Lower leg skin (tissue), 4 donors: ENCODE measurements around the gene AKTIP. TPM values are rescaled to one million over a fixed set of nuclear protein-coding genes. Genes with fewer than 3 reads are reported as not detected.

Source experiments
- DNase-seq, 2 donors: peaks; one replicate each; pipeline ENCODE4 v3.0.0-alpha.2; 2019; ENCODE audit warnings: low spot score in 2 of 2
- H3K4me3 ChIP-seq: fragments of 200-600 bp; sonication (generic); 2 replicates; pipeline ENCODE4 v1.5.1; 2017; ENCODE audit warnings: mild to moderate bottlenecking, low read depth; ENCODE audit not compliant: poor library complexity, severe bottlenecking
- CTCF ChIP-seq, 3 donors: fragments of 450-650 bp; IDR thresholded peaks; one replicate each; pipeline ENCODE4 v1.5.1; 2016; ENCODE audit warnings: antibody characterized with exemption in 3 of 3, mild to moderate bottlenecking in 3 of 3, moderate library complexity in 2 of 3
- POLR2A ChIP-seq, 2 donors: fragments of 450-650 bp; IDR thresholded peaks; one replicate each; pipeline ENCODE4 v1.6.1; 2016 to 2017; ENCODE audit warnings: antibody characterized with exemption in 2 of 2, mild to moderate bottlenecking in 1 of 2, moderate library complexity in 1 of 2
- WGBS, 2 donors: methylation state at CpG; one replicate each; pipeline ENCODE4 v1.1.5; 2018; 5-methylcytosine and 5-hydroxymethylcytosine counted together
- intact Hi-C: fragments of 100-400 bp; cut with DNase I; formaldehyde crosslinking; loops from one replicate; pipeline ENCODE4 v1.15.0; 2023; ENCODE audit warnings: low total_unique reads
- total RNA-seq, 4 donors: library from RNA; depleted of rRNA; stranded (reverse); fragments of >200 nt; gene quantifications; one replicate each; pipeline ENCODE4 v1.1.0, GENCODE V29; 2016

AKTIP gene
- total RNA-seq, 4 donors from 2014 or later: 30.9 to 90.9 (median 59.9) TPM

- 1% methylated on average over 23 to 27 of the region's 46 CpGs for WGBS, 2 donors
- TF ChIP-seq CTCF (IDR thresholded peaks at IDR 0.05) (no peak), POLR2A (IDR thresholded peaks at IDR 0.05) (no peak)
- intact Hi-C loops: loop anchor here (10.0 kb wide), 1 partner anchor 449 kb away; the partner anchor contains the start of genes CHD9 and CHD9NB
- DNase-seq: peak; percentile 100
- H3K4me3 ChIP-seq: no peak overlapping the region
These were observed 388 bp upstream of the AKTIP start for GRCh38 chr16:53503270-53503923.

GRCh38 chr16:53501216-53501859 is 1.7 kb downstream of the AKTIP start:
- DNase-seq: no peak
- WGBS, 2 donors: 31 to 37% methylated on average over 9 of the region's 9 CpGs
- intact Hi-C loops: loop anchor here (10.0 kb wide), 1 partner anchor 447 kb away; the partner anchor contains the start of genes CHD9 and CHD9NB
- TF ChIP-seq CTCF (IDR thresholded peaks at IDR 0.05) (no peak), POLR2A (IDR thresholded peaks at IDR 0.05) (no peak)
- H3K4me3 ChIP-seq: no peak overlapping the region

- TF ChIP-seq POLR2A (IDR thresholded peaks at IDR 0.05): no peak
- TF ChIP-seq CTCF (IDR thresholded peaks at IDR 0.05): no peak
- no peak overlapping the region for H3K4me3 ChIP-seq
- no peak for DNase-seq
- WGBS, 2 donors: 83 to 86% methylated on average over 4 of the region's 4 CpGs
- intact Hi-C loops: no loop called here
These were observed 4.0 kb downstream of the AKTIP start for GRCh38 chr16:53498984-53499383.

GRCh38 chr16:53495325-53495724 is 7.7 kb downstream of the AKTIP start:
- intact Hi-C loops: no loop called here
- DNase-seq: no peak
- no peak for TF ChIP-seq CTCF (IDR thresholded peaks at IDR 0.05)
- no peak for TF ChIP-seq POLR2A (IDR thresholded peaks at IDR 0.05)
- no peak overlapping the region for H3K4me3 ChIP-seq
- WGBS, 2 donors: 91 to 93% methylated on average over 4 of the region's 4 CpGs

- no peak for TF ChIP-seq POLR2A (IDR thresholded peaks at IDR 0.05)
- no peak for TF ChIP-seq CTCF (IDR thresholded peaks at IDR 0.05)
- no peak for DNase-seq
- intact Hi-C loops: no loop called here
- WGBS, 2 donors: 96 to 97% methylated on average over 6 of the region's 6 CpGs
- no peak overlapping the region for H3K4me3 ChIP-seq
These were observed 8.4 kb downstream of the AKTIP start for GRCh38 chr16:53494636-53495035.
